Measurements from ENCODE around the gene SHOC1.

DNA sequence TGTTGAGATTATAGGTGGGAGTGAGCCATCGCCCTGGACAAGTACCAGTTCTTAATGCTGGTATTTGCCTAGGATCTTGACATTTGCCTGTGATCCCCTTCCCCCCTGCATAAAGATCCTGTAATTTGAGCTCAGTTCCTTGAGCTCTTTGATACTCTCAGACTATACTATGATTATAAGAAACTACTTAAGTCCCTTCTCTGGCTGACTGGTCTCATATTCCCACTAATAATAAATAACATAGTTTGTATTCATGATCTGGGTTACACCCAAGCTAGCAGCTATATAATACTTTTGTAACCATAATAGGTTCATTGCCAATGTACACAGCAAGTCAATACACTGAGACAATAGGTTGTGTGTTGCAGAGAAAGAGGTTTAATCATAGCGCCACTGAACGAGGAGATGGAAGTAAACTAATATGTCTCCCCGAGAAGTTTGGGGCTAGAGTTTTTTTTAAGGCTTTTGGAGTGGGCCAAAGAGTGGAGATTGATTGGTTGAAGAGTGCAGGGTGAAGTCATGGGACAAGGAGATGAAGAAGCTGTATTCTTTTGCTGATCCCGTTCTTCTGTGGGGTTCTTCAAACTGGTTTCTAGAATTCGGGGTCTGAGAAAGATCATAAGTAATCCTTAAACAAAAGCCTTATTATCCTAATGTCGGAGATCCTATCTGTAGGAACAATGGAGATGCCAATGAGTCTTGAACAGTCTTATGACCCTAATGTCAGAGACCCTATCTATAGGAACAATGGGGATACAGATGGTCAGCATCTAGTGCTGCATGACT lies 20.7 kb upstream of the SHOC1 start:
- no peak for TF ChIP-seq POLR2A (IDR thresholded peaks at IDR 0.05; ENCODE audit: extremely low read depth, insufficient read length)
- TF ChIP-seq, protein P1, sequence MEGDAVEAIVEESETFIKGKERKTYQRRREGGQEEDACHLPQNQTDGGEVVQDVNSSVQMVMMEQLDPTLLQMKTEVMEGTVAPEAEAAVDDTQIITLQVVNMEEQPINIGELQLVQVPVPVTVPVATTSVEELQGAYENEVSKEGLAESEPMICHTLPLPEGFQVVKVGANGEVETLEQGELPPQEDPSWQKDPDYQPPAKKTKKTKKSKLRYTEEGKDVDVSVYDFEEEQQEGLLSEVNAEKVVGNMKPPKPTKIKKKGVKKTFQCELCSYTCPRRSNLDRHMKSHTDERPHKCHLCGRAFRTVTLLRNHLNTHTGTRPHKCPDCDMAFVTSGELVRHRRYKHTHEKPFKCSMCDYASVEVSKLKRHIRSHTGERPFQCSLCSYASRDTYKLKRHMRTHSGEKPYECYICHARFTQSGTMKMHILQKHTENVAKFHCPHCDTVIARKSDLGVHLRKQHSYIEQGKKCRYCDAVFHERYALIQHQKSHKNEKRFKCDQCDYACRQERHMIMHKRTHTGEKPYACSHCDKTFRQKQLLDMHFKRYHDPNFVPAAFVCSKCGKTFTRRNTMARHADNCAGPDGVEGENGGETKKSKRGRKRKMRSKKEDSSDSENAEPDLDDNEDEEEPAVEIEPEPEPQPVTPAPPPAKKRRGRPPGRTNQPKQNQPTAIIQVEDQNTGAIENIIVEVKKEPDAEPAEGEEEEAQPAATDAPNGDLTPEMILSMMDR (IDR thresholded peaks at IDR 0.05; ENCODE audit: low read depth, low read length): no peak

Data from NB4 (cell line).